Measurements from ENCODE around the gene PTPRZ1.

PTPRZ1 gene

DNA sequence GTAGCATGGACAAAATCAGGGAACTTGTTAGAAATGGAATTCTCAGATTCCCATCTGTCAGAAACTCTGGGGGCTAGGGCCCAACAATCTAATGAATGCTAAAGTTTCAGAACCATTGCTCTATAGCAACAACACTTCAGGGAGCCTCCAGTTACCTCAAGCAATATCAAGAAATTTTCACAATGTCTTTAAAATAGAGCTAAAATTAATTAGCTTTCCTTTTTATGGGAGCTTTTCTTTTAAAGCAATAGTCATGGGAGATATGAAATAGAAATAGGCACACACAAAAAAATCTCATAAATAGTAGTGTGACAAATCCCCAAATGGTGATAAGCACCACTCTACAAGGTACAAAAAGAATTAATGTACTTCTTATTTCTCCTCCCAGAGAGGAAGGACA lies 190.2 kb downstream of the PTPRZ1 start:
- DNase-seq: no peak

DNA sequence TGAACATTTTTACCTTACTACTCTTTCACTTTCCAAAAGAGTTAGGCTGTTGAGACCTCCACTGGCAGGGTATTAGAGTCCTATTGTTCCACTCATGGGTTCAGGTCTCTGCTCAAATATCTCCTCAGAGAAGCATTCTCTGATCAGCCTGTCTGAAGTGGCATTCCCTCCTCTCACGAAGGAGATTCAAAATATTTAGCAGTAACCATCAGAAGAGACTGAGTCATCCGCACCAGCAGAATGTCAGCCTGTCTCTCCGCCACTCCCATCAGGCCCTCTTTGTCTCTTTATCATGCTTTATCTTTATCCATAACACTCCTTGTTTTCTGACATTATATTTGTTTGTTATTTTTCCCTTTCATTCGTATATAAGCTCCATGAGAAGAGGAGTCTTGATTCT lies 192.0 kb downstream of the PTPRZ1 start:
- DNase-seq: no peak

DNA sequence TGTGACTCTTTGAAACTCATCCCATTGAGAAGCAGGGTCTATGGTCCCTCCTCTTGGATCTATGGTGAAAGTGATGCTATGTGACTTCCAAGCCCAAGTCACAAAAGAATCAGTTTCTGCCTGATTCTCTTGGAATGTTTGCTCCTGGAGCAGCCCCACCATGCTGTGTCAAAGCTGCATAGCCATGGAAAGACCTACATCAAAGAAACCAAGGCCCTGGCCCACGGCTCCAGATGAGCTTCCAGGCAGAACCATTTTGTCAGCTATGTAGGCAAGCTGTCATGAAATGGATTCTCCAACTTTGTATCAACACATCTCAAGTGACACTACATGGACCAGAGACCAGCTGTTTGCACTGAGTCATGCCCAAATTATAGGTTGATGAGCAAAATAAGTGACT lies 194.1 kb downstream of the PTPRZ1 start:
- no peak for DNase-seq

DNA sequence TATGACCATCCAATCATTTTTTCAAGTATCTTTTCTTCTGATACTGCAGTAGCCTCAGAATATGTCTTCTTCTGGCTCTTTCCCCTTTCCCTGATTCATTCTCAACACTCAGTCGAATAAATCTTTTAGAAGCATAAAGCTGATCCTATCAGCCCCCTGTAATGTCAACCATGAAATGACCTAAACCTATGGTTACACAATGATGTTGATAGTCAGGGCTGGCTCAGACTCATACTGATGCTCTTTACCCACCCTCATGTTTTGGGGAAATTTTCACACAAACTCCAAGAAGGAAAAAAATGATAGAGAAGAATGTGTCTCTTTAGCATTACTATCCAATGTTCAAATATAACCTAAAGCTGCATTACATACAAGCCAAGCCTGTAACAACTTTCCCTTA lies 195.1 kb downstream of the PTPRZ1 start:
- no peak for DNase-seq

DNA sequence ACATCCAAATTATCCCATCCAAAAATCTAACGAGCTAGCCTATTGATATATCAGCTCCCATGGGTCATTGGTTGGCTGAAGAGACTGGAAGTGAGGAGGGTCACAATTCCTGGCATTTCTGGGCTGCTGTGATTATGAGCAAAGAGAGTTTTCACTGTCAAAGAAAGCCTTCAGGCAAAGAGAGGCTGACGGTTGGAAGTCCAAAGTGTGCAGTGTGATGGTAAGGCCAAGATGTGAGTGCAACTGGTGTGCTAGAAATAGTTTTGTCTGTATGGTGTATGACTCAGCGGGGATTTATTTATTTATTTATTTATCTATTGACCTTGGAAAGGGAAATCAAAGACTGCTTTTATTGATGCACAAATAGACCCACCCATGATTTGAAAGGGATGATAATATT lies 196.0 kb downstream of the PTPRZ1 start:
- DNase-seq: no peak

DNA sequence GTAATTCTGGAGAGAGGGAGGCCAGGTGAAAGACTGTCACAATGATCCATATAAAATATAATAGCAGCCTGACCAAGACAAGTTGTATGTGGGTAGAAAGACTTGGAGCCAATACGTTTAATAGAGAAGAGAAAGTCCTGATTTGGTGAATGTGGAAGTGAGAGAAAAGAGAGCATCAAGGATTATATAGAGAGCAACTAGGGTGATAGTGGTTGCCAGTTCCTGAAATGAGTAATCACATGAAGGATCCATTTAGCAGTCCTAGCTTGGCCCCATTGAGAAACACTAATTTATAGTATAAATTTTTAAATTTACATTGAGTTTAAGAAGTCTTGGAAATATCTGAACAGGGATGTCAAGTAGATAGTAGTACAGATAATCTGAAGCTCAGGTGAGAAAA lies 197.1 kb downstream of the PTPRZ1 start:
- no peak for DNase-seq

DNA sequence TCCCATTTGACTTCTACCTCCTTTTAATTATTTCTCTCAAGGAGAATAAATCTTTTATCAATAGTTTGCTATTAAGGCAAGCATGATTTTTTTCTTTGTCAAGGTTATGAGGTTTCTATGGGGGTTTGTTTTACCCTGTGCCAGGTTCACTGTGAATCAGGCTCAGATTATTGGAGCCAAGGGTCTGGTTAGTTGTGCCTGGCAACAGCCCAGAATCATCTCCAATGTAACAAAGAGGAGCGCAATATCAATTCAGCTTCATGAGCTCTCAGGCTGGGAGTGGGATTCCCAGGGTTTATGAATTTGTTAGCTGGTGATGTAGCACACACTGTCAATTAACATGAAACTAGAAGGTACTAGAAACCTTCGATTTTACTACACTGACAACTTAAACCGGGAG lies 197.9 kb downstream of the PTPRZ1 start:
- DNase-seq: no peak

DNA sequence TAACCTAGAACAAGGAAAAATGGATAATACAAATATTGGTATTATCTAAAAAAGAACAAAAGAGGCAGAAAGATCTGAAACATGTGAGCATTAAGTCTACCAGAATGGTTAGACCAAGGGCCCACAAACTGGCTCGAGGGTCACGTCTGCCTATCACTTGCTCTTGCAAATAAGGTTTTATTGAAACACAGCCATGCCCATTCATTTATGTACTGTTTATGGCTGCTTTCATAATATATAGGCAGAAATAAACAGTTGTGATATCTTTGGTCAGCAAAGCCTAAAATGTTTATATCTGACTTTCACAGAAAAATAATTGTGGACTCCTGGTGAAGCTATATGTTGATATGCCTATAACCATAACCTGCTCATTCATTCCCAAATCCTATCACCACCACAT lies 199.3 kb downstream of the PTPRZ1 start:
- no peak for DNase-seq

DNA sequence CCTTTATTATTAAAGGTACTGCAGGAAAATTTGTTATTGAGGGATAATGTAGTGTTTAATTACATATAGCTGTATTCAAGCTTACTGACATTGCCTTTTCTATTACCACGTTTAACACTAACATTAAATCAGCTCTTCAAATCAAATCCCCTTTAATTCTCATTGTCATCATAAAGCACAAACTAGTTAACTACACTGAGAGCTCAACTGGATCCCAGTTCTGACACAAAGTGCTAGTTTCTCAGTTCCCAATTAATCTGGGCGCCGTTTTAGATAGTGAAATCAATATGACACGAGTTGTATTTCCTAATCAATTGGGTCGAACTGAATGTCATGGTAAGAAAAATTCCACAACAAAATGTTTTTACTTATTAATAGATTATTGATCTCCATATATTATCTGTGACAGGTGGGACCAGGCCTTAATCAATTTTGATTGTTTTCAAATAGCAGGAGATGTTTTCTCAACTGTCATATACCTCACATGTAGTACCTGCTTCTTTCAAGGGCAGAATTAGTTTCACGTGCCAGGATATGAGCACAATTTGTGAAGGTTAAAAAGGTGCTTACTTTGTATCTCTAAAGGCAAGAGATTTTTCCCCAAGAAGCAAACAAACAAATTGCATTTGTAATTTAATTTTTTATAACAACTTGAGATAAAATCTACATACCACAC lies 200.1 kb downstream of the PTPRZ1 start:
- DNase-seq: no peak

DNA sequence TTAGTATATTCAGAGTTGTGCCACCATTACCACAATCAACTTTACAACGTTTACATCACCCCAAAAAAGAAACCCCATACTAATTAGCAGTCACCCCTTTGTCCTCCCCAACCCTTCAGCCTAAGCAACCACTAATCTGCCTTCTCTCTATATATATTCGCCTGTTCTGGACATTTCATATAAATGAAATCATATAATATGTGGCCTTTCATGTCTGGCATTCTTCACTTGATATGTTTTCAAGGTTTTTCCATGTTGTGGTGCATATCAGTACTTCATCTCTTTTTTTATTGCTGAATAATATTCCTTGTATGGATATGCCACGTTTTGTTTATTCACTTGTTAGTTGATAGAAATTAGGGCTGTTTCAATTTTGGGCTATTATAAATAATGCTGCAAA lies 200.7 kb downstream of the PTPRZ1 start:
- no peak for DNase-seq

DNA sequence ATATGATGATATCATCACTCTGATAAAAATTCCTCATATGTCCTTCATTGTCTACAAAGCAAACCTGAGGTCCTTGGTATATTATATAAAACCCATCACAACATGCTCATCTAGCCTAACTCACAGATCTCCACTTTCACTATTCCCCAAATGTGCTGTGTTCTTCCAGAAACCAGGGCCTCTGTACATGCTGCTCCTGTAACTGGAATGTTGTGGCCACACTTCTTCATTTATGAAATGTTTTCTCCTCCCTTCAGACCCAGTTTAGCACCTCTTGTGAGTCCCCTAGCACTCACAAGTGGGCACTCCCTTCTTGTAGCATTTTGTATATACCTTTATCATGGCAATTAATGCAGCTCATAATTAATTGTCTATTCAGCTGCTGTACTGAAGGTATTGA lies 209.2 kb downstream of the PTPRZ1 start:
- DNase-seq: no peak

DNA sequence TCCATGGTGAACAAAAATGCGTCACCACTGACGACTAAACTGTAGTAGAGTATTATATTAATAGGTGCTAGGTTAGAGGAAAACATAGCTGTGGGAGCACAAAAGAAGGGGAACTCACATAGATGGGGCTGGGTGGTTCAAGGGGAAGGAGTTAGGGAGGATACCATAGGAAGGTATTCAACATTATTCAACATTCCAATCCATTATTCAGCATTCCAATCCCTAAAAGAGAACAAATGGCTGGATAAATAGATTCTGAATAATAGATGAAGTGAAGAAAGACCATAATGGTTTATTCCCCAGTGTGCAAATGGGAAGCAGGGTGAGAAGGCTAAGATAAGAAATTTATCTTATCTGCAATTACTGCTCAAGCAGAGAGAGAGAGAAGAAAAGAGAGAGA lies 209.7 kb downstream of the PTPRZ1 start:
- no peak for DNase-seq

DNA sequence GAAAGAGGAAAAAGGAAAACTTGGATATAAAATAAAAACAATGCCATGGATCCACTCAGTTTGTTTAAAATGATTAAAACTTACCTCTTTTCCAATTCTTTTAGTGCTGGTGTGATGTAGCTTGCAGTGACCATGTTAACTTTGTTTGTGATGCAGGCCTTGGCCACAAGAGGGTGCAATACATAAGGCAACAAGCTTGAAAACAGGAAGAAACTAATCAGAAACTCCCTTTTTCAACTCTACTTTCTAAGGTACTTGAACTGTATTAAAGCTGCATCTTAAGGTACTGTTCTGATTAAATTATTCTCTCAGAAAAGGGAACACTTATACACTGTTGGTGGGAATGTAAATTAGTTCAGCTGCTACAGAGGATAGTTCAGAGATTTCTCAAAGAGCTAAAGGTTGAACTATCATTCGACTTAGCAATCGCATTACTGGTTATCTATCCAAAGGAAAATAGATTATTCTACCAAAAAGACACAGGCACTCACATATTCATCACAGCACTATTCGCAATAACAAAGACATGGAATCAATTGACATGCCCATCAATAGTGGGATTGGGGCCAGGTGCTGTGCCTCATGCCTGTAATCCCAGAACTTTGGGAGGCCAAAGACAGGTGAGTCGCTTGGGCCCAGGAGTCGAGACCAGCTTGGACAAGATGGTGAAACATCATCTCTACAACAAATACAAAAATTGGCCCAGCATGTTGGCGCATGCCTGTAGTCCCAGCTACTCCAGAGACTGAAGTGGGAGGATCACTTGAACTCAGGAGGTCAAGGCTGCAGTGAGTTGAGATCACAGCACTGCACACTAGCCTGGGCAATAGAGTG lies 220.2 kb downstream of the PTPRZ1 start:
- DNase-seq: no peak

DNA sequence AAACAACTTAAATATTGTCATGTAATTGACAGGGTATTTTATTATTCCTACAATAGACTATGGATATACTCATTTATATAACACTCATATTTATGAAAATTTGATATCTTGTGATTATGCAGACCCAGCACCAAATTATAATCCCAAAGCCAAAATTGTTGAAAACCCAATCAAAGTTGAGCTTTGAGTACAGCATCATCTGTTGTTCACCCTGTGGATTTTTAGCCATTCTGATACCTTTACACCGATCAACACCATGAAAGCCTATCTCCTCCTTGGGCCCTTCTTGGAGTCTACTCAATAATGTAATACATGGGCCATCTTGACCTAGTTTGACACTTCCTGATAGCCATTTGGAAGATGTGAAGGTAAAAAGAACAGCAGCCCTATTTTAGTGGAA lies 221.6 kb downstream of the PTPRZ1 start:
- DNase-seq: no peak

DNA sequence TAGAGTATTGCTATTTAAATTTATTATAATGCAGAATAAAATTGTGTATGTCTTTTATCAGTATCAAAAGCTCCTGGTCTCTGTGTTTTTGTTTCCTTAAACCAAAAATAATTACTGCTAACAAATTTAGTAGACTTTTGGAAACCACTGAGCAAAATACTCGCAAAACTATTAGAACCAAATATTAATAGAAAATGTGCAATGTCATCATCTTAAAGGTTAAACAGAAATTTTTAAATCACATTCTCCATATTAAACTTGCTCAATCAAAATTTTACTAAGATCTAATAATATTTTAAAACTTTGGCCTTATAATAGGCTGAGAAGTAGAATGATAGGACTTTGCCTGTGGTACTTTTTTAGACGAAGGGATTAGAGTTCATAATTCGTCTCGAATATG lies 222.7 kb downstream of the PTPRZ1 start:
- no peak for DNase-seq

DNA sequence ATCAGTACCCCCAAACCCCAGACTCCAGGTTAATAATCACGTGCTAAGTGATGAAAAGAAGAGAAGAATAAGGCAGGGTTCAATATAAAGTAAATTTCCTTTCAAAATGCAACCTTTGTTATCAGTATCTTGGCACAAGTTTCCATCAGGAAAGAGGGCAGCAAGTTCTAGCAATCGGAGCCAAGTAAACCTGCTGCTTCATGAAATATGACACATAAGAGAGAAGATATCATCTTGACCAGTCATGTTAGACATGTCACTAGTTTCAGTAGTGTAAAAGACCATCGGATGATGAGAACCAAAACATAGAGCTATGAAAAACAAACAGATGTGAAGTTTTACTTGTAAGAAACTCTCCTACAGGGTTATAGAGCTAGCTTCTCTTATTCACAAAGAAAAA lies 227.1 kb downstream of the PTPRZ1 start:
- no peak for DNase-seq

DNA sequence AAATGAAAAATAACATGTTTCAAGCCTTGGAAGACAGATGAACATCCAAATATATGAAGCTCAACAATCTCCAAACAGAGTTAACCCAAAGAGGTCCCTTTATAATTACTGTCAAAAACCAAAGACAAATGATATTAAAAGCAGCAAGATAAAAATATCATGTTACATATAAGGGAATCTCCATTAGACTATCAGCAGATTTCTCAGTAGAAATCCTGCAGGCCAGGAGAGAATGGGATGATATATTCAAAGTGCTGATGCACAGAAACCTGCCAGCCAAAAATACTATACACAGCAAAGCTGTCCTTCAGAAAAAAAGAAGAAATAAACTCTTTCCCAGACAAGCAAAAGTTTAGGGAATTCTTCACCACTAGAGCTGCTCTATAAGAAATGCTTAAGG lies 230.1 kb downstream of the PTPRZ1 start:
- DNase-seq: no peak

All from NCI-H187 treated with DMSO at 0.1 percent for 48 hours (cell line).